ENCODE data around the gene GPRC5C. TPM values are rescaled to one million over a fixed set of nuclear protein-coding genes. Genes with fewer than 3 reads are reported as not detected.

GPRC5C gene
- total and polyA plus RNA-seq, 2 of the 13 experiments (the other 11 are each of a cell fraction or from before 2014, with no cell fraction given) = 85.6 to 300 TPM

GRCh38 chr17:74435775-74436359 lies 4.0 kb downstream of the GPRC5C start (continued):
- TF ChIP-seq, protein P1, sequence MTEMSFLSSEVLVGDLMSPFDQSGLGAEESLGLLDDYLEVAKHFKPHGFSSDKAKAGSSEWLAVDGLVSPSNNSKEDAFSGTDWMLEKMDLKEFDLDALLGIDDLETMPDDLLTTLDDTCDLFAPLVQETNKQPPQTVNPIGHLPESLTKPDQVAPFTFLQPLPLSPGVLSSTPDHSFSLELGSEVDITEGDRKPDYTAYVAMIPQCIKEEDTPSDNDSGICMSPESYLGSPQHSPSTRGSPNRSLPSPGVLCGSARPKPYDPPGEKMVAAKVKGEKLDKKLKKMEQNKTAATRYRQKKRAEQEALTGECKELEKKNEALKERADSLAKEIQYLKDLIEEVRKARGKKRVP (CRISPR knock-in tag; IDR thresholded peaks at IDR 0.05) = no peak
- TF ChIP-seq YY1 (IDR thresholded peaks at IDR 0.05; ENCODE audit: insufficient read depth, insufficient replicate concordance, low read depth, low read length) = no peak
- no peak for TF ChIP-seq JUND (CRISPR knock-in tag; IDR thresholded peaks at IDR 0.05)
- no peak for TF ChIP-seq ZNF253 (CRISPR knock-in tag; IDR thresholded peaks at IDR 0.05; ENCODE audit: borderline replicate concordance)
- TF ChIP-seq SPEN (CRISPR knock-in tag; IDR thresholded peaks at IDR 0.05; ENCODE audit: low read depth) = no peak
- TF ChIP-seq, protein P2, sequence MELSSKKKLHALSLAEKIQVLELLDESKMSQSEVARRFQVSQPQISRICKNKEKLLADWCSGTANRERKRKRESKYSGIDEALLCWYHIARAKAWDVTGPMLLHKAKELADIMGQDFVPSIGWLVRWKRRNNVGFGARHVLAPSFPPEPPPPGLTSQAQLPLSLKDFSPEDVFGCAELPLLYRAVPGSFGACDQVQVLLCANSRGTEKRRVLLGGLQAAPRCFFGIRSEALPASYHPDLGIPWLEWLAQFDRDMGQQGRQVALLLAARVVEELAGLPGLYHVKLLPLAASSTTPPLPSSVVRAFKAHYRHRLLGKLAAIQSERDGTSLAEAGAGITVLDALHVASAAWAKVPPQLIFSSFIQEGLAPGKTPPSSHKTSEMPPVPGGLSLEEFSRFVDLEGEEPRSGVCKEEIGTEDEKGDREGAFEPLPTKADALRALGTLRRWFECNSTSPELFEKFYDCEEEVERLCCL (CRISPR knock-in tag; IDR thresholded peaks at IDR 0.05; ENCODE audit: borderline replicate concordance) = no peak
- TF ChIP-seq, protein P3, sequence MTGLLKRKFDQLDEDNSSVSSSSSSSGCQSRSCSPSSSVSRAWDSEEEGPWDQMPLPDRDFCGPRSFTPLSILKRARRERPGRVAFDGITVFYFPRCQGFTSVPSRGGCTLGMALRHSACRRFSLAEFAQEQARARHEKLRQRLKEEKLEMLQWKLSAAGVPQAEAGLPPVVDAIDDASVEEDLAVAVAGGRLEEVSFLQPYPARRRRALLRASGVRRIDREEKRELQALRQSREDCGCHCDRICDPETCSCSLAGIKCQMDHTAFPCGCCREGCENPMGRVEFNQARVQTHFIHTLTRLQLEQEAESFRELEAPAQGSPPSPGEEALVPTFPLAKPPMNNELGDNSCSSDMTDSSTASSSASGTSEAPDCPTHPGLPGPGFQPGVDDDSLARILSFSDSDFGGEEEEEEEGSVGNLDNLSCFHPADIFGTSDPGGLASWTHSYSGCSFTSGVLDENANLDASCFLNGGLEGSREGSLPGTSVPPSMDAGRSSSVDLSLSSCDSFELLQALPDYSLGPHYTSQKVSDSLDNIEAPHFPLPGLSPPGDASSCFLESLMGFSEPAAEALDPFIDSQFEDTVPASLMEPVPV (CRISPR knock-in tag; IDR thresholded peaks at IDR 0.05) = no peak
- TF ChIP-seq, protein P4, sequence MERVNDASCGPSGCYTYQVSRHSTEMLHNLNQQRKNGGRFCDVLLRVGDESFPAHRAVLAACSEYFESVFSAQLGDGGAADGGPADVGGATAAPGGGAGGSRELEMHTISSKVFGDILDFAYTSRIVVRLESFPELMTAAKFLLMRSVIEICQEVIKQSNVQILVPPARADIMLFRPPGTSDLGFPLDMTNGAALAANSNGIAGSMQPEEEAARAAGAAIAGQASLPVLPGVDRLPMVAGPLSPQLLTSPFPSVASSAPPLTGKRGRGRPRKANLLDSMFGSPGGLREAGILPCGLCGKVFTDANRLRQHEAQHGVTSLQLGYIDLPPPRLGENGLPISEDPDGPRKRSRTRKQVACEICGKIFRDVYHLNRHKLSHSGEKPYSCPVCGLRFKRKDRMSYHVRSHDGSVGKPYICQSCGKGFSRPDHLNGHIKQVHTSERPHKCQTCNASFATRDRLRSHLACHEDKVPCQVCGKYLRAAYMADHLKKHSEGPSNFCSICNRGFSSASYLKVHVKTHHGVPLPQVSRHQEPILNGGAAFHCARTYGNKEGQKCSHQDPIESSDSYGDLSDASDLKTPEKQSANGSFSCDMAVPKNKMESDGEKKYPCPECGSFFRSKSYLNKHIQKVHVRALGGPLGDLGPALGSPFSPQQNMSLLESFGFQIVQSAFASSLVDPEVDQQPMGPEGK (CRISPR knock-in tag; IDR thresholded peaks at IDR 0.05) = peak; percentile 72; the same call in 1 of the 2 replicates
- peak; percentile 68 for TF ChIP-seq ASH2L (IDR thresholded peaks at IDR 0.05; ENCODE audit: insufficient read length, low read depth, low read length)
- TF ChIP-seq GLI4 (CRISPR knock-in tag; IDR thresholded peaks at IDR 0.05; ENCODE audit: borderline replicate concordance) = no peak
- no peak for TF ChIP-seq MZF1 (CRISPR knock-in tag; IDR thresholded peaks at IDR 0.05; ENCODE audit: borderline replicate concordance)
- TF ChIP-seq ZNF317 (CRISPR knock-in tag; IDR thresholded peaks at IDR 0.05) = no peak; the same call in 1 of the 2 replicates
- TF ChIP-seq ZBTB33 (CRISPR knock-in tag; IDR thresholded peaks at IDR 0.05) = no peak
- no peak for TF ChIP-seq NAIF1 (CRISPR knock-in tag; IDR thresholded peaks at IDR 0.05; ENCODE audit: borderline replicate concordance)
- TF ChIP-seq POLR2AphosphoS5 (IDR thresholded peaks at IDR 0.05; ENCODE audit: low read depth, low read length) = 0 out of 2 replicates have a peak, but pooled peaks have one; percentile 51
- TF ChIP-seq TRIM24 (CRISPR knock-in tag; IDR thresholded peaks at IDR 0.05) = no peak
- TF ChIP-seq ZBTB8A (CRISPR knock-in tag; IDR thresholded peaks at IDR 0.05; ENCODE audit: borderline replicate concordance, low read depth) = no peak
- 0 out of 2 replicates have a peak, but pooled peaks have one; percentile 49 for TF ChIP-seq ZNF224 (CRISPR knock-in tag; IDR thresholded peaks at IDR 0.05)
- TF ChIP-seq SOX13 (IDR thresholded peaks at IDR 0.05) = no peak; the same call in 1 of the 2 replicates
- peak in 1 of 2 experiments; percentile 33; a peak in 1 of 4 replicates for TF ChIP-seq SOX13 (CRISPR knock-in tag; conservative IDR thresholded peaks at IDR 0.05 in 1 of 2, IDR thresholded peaks at IDR 0.05 in 1 of 2)
- TF ChIP-seq ZNF737 (CRISPR knock-in tag; IDR thresholded peaks at IDR 0.05; ENCODE audit: borderline replicate concordance) = no peak

Data from HepG2 (cell line).